GM18519 (cell line): ENCODE data around the gene CTIF.

Experiments
- ATAC-seq: cut with Tn5 transposase; IDR thresholded peaks from one replicate; pipeline ENCODE4 v1.9.1; 2021; ENCODE audit warnings: mild to moderate bottlenecking, moderate library complexity; ENCODE audit not compliant: unreplicated experiment, low FRiP score

CTIF gene

DNA sequence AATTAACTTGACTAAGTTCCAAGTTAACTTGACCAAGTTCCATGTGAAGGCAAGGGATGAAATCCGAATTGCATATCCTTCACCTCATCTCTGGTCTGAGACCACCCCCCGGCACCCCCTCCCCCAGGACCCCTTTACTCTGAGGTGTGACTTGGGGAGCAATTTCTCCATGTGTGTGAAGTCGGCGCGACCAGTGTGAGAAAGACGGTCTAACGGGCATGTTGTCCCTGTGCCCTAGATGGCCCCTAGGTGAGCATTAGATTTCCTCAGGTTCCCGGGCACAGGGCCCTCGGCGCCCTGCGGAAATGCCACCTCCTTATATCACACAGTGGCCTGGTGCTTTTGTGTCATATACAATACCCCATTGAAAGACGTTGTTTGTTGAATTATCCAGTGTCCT is 137.1 kb downstream of the CTIF start:
- ATAC-seq, result no peak

DNA sequence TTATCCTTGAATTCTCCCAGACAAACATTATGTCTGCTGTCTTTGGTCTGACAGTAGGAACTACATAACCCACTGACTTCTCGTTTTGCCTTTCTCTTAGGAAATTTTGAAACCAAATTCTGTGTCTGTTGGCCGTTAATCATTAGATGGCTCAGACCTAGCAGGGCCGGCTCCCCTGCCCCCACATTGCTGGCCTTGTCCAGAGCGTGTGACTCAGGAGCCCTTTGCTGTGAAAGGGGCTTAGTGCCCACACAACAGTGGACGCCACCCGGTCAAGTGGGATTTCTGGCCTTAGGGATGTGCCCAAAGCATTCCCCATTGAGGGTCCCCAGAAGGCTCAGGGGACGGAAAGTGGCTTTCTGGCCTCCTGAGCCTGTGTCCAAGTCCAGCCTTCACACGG is 137.5 kb downstream of the CTIF start:
- ATAC-seq, result no peak

DNA sequence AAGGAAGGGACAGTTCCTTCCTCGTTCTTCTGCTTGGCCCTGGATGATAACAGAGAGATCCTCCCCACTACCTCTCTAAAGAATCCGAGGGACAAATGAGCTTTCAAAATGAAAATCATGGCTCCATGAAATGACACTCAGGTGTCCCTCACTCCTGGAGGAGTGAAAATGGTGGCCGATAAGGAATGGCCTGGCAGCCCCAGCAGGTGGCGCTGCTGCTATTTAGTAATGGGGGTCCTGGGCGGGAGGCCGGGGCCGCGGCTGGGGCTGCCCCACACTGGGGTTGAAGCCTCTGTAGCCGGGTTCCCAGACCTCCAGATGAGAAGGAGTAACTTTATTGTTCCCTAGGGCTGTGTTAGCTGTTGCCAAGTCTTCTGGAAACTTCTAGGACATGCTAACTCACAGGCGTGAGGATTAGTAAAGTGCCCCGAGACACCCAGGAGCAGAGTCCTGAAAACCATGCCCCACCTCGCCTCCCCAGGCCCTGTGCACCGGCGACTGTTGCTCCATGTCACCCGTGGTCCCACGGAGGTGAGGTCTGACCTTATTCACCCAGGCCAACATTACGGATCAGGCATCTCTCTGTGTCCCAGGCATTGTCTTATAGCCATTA is 138.0 kb downstream of the CTIF start:
- no peak for ATAC-seq

DNA sequence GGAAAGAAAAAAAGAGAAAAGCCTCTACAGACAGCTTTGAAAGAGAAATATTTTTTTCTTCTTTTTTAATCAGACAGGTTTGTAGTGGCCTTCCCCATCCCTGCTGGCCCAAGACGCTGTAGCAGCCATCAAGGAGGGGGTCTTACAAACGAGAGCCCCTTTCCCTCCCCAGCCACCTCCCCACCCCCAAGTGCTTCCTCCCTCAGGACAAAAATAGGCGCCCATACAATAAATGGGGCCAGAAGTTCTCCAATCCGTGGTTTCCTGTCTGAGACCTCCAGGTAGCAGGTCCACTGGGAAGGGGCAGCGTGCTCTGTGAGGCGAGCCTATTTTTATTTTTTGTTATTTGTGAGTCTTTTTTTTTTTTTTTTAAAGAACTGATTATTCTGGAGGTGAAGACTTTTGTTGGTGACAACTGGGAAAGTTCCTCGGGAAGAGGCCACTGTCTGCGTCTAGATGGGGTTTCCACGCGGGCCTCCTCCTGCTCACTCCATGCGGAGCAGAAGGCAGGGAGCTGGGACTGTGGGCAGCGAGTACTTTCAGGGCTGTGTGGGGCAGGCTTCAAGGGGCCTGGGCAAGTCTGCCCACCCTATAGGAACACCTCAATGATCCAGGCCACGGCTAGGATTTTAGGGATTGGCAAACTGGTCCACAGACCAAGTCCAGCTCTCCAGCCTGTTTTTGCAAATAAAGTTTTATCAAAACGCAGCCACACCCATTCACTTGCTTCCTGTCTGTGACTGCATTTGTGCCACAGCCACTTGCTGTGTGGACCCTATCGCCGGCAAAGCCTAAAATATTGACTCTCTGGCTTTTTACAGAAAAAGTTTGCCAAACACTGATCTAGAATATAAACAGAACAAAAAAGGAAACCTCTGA is 139.6 kb downstream of the CTIF start:
- ATAC-seq, result no peak

DNA sequence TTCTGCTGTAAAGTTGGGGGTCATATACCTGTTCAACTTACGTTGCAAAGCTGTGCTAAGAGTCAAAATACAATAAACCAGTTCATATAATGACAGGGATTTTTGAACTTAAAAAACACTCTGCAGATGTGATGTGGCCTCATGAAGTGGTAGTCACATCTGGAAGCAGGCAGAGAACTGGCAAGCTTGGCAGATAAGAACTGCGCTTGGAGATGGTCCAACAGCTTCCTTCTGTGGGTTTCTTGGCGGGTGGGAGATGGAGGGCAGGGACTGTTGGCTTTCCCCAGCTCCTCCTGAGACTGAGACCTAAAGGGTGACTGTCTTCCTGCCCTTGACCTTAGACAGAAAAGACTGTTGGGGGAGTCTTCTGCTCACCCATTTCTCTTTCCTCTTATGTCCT is 140.4 kb downstream of the CTIF start:
- ATAC-seq, result no peak

DNA sequence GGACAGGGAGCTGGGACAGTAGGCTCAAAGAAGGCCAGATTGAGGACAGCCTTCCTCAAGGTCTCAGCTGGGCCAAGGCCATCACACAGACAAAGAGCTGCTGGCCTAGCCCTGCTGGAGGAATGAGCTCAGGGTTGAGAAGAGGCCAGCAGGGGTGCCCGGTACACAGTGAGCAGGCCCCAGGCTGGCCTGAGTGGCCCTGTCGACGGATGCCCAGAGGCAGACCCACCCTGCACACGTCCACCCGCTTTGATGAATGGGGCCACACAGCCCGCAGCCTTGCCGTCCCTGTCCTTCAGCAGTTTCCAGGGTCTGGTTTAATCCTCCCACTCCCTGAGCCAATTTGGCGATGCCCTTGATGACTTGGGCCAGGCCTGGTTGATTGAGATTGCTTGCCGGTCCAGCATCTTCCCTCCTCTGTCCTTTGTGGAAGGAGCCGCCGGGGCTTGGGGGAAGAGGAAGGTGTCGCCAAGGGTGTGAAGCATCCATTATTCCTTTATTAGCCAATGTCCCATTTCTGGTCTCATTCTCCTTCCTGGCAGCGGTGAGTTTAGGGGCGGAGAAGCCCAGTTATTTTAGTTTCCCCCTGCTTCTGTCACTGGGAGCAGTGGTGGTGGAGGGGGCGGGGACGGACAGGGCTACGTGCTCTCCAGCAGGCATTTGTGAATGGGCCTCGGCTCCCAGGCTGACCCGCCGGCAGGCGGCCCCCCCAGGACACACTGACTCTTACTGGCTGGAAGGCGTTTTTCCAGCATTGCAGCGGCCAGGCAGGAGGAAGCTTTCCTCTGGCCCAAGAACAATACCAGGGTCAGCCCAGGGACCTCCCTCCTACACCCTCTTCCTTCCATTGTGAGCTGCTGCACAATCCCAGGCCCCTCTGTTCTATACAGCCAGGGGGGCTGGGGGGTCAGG is 141.8 kb downstream of the CTIF start:
- no peak for ATAC-seq

DNA sequence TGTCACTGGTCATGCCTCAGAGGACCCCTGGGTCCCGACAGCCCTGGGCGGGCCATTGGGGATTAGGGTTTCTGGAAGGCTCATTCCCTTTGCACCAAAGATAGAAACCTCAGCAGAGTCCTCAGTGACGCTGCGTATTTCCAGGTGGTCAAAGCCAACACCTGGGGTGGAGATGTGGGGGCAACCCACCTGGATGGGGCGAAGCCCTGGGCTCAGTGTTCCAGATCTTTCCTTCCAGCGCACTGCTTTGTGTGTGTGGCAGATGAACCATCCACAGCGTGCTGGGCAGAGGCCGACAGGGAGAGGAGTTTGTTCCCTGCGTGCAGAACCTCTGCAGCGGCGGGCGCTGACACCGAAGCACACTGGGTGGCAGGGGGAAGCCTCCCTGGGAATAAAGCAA is 143.9 kb downstream of the CTIF start:
- ATAC-seq, result no peak

DNA sequence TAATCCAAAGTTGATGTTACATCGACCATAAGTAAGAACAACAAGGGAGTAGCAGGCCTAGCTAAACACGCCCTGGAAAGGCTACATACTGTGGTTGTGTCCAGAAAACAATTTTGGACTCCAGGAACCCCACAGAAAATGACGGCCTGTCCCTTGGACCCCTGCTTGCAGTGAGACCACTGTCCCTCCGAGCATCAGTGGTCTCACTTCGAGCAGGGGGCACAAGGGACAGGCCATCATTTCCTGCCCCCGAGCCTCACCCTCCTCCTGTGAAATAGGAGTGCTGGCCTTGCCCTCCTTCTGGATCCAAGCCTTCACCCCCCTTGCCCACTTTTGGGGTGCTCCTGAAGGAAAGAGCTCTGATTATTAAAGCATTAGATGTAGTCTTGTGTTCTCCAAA is 144.4 kb downstream of the CTIF start:
- ATAC-seq, result no peak

DNA sequence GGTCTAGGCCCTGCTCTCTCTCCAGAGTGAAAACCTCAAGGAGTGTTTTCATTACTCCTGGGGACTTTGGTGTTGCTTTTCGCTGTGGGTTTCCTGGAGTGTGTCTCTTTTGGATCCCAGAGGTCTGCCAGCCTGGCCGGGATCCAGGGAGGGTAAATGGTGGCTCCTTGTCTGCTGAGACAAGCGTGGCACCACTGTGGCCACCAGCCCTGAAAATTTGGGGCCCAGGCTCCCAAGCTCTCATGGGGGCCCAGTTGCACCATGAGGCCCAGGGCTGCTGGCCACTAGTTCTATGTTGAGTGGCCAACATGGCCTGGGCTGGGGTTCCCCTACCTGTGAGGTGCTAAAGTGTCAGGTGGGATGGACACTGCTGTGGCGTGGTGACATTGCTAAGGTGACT is 144.8 kb downstream of the CTIF start:
- ATAC-seq, result no peak

DNA sequence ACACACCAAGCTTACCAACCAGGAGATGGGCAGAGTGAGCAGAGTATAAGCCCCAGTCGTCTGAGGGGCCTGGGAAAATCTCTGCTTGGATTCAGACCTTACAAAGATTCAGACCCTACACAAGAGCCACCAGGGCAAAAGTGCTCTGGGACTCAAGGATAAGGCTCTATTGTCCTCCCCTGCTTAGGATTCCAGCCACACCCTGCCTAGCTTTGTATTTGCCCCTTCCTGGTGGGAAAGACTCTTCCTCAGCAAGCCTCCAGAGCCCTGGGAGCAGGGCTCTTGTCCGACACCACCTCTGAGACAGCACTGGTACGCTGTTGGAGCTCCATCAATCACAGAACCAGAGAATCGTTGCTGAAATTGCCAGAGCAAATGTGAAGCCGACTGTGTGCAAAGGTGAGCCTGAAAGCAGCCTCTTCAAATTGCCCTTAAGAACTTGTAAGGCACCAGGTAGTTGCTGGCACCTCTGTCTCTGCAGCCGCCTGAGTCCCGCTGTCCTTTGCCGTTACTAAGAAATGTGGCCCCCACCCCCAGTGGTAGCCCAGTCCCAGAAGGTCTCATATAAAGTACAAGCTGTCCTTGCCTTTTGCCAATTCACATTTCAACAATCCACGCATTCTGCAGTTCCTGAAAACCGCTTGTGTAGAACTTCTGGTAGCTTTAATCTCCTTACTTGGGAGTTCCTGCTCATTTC is 148.7 kb downstream of the CTIF start:
- no peak for ATAC-seq

DNA sequence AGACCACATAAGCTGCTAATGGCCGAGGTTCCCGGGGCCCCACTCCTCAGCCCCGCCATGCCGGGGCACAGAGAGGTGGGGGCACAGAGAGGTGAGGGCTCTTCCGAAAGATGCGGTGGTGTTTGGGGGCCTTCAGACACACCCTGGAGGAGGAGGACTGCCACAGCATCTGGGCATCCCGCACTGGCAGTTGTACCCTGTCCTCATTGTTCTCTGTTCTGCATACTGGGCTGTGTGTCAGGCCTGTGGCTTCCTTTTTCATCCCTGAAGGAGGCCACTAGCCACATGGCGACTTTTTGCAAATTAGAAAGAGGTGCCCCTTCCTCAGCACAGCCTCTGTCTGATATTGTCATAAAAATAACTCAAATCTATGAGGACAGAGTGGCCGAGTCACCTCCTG is 150.1 kb downstream of the CTIF start:
- ATAC-seq, result no peak

DNA sequence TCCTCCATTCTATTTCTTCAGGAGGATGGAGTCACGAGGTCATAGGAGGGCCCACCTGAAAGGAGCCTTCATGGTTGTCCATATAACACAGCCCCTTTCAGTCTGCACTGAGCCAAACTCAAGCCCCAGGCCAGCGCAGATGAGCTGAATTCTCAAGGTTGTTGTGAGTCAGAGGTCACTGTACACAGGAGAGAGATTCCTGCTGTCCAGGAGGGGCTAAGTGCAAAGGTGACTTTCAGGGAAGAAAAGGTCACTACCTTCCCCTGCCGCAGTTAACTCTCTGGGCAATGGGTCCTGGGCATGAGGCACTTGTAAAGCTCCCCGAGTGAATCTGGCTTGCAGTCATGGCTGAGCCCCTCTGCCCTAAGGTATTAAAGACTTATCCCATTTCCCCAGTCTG is 150.7 kb downstream of the CTIF start:
- no peak for ATAC-seq

DNA sequence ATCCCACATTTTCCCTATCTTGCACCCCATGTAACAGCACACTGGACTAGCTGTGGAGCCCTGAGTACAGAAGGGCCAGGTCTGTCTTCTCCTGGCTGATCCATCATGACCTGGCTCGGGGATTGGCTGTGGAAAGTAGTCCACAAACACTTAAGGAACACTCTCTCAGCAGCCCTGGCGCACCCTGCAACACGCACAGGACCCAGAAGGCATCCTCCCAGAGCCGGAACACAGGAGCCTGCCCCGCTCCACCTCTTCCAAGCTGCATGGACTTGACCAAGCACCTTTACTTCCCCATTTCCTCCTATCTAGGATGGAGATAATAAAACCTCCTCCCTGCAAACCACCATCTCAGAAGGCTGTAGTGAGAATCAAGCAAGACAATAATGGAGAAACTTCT is 151.7 kb downstream of the CTIF start:
- ATAC-seq, result no peak

DNA sequence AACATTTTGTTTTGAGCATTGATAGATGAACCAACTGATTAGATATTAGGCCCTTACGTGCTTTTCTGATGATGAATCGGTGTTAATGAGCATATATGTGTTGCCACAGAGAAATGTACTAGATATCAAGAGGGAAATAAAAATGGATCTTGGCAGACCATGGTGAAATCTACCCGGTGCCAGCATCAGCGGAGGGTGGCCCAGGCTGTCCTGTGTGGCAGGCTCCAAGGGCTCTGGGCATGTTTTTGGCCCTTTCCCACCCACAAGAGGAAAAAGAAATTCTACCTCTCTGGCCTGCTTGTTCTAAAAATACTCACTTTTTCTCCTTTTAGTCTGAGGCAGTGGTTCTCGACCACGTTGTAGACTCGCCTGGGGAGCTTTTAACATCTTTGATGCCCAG is 154.2 kb downstream of the CTIF start:
- no peak for ATAC-seq

DNA sequence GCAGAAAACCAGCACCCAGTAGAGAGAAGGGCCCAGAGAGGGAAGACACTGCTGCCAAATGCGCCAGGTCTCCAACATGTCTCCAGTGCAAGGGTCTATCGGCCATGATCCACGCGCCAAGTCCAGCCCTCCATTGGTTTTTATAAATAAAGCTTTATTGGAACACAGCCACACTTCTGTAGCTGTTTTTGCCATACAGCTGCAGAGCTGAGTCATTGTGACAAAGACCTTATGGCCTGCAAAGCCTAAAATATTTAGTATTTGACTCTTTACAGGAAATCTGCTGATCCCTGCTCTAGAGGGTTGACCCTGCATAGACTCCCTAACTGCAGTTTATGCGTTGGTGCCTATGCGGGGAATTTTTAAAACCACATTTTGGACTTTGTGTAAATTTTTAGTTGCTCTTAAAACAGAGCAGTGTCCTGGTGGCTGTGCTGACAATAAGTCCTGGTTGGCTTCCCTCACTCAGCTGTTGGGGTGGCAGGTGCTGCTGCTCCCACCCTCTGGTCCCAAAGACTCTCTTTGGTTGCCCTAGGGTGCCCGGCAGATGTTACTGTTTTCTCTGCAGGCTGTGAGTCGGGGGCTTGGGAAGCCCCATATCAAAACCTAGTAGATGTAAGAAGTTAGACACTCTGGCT is 154.9 kb downstream of the CTIF start:
- no peak for ATAC-seq

DNA sequence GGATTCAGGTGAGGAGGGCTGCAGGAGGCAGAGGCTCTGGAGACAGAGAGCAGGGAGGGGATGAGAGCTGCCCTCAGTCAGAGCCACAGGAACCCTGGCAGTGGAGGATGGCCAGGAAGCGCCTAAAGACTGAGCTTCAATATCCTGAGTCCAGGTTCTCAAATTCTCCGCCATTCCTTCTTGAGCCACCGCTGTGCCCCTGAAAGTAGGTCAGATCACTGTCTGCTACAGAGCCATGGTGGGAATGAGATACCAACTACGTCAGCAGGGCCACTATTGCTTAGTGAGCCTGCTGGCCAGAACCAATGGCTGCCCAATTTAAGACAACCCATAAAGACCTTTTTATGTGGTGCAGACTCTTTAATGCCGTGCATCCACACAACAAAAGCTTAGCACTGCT is 155.5 kb downstream of the CTIF start:
- no peak for ATAC-seq

DNA sequence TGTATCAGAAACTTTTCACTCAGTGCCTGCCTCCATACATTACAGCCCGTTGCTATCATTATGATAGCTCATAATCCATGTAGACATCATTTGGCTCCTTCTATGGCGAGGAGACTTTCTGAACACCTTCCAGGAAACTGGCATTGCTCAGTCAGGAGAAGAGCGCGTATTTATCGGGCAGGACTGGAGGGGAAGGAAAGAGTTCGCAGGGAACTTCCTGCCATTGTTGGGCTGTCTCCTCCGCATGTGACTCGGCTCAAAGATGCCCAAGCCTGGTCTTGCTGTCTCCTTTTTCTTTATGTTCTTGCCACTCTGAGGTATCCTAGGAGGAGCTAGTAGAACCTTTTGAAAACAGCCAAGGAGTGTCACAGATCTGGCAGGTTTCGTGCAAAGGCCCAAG is 156.8 kb downstream of the CTIF start:
- no peak for ATAC-seq

DNA sequence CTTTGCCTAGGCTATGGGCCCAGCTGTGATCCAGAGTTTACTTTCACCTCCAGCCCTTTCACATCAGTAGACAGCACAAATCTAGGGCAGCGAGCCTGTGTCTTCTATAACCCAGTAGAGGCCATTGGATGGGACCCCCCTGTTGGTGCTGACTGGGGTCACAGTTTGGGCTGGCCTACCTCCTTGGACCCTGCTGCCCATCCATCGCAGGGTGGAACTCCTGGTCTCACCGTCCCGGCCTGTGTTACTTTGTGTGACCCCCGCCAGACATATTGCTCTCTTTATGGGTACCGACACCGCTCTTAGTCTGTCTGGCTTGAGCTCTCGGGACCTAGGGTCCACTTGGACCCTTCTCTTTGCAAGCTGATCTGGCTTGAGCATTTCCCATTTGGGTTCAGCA is 157.4 kb downstream of the CTIF start:
- ATAC-seq, result no peak

DNA sequence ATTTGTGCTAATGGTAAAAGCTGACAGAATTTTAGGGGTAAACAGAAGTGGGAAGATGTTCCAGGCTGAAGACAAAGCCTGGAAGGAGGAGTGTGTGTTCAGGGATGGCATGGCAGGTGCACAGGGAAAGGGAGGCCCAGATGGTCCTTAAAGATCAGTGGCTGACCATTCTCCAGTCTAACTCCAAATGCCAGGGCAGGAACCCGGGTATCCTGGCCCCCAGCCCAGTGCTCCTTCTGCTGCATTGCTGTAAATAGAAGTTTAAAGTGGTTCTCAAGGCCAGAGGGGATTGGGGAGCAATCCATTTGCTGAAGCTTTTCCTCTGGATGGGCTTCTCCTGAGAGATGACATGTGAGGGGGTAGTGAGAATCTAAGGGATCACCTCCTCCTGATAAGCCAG is 158.6 kb downstream of the CTIF start:
- no peak for ATAC-seq

DNA sequence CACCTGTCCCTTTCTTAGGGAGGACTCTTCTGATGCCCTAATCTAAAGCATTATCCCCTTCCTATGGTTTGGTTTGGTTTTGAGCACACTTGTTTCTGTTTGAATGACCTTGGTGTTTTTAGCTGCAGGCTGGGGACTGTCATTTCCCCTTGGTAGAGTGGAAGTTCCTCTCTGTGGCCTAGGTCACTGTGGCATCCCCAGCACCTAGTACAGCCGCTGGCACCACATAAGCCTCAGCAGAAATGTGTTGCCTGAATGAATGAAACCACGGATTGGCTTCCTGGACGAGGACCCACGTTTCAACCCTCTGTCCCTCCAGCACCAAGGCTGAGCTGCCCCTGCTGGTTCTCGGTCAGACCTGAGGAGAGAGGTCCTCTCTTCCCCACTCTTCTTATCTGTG is 159.9 kb downstream of the CTIF start:
- ATAC-seq, result no peak
